Tibial nerve (tissue), 4 donors: Measurements from ENCODE around the gene MORC4. TPM values are rescaled to one million over a fixed set of nuclear protein-coding genes. Genes with fewer than 3 reads are reported as not detected.

Experiments
- DNase-seq, 2 donors: peaks; one replicate each; pipeline ENCODE4 v3.0.0-alpha.2; 2019; ENCODE audit warnings: low spot score in 2 of 2
- H3K27ac ChIP-seq, 4 donors: fragments of 200-600 bp; sonication (generic) in 3 of 4; one replicate each; pipeline ENCODE4 v1.5.1; 2017 to 2019; ENCODE audit warnings: mild to moderate bottlenecking in 1 of 4
- H3K27me3 ChIP-seq, 2 donors: fragments of 200-600 bp; sonication (generic) in 1 of 2; one replicate each; pipeline versions ENCODE4 v1.5.1 to v1.6.0; 2017 to 2019
- H3K36me3 ChIP-seq, 3 donors: fragments of 200-600 bp; sonication (generic); one replicate each; pipeline ENCODE4 v1.5.1; 2018 to 2019
- H3K4me1 ChIP-seq, 4 donors: fragments of 200-600 bp; sonication (generic) in 3 of 4; one replicate each; pipeline ENCODE4 v1.5.1; 2017 to 2019
- H3K4me3 ChIP-seq, 4 donors: fragments of 200-600 bp; sonication (generic) in 3 of 4; one replicate each; pipeline ENCODE4 v1.5.1; 2017 to 2019; ENCODE audit warnings: mild to moderate bottlenecking in 1 of 4, moderate library complexity in 1 of 4
- H3K9me3 ChIP-seq, 4 donors: fragments of 200-600 bp; sonication (generic) in 3 of 4; one replicate each; pipeline ENCODE4 v1.5.1; 2017 to 2019
- CTCF ChIP-seq, 5 experiments: fragments of 200-600 bp in 3 of 5; fragments of 450-650 bp in 2 of 5; sonication (generic) in 3 of 5; IDR thresholded peaks; one replicate each; pipeline ENCODE4 v1.5.1; 2016 to 2019; ENCODE audit warnings: antibody characterized with exemption in 5 of 5, mild to moderate bottlenecking in 3 of 5, moderate library complexity in 2 of 5
- EP300 ChIP-seq, 2 donors: sonication (generic); formaldehyde crosslinking; IDR thresholded peaks; one replicate each; pipeline ENCODE4 v1.6.1; 2017; ENCODE audit warnings: antibody characterized with exemption in 2 of 2, mild to moderate bottlenecking in 1 of 2
- POLR2A ChIP-seq, 2 donors: fragments of 450-650 bp; IDR thresholded peaks; one replicate each; pipeline ENCODE4 v1.6.1; 2017; ENCODE audit warnings: antibody characterized with exemption in 2 of 2, mild to moderate bottlenecking in 2 of 2, moderate library complexity in 2 of 2
- WGBS, 2 donors: methylation state at CpG; one replicate each; pipeline ENCODE4 v1.1.5; 2018; 5-methylcytosine and 5-hydroxymethylcytosine counted together
- total RNA-seq, 4 donors: library from RNA; depleted of rRNA; stranded (reverse); fragments of >200 nt; gene quantifications; one replicate each; pipeline ENCODE4 v1.1.0, GENCODE V29; 2016

MORC4 gene
- total RNA-seq, 4 donors from 2014 or later: 14.1 to 27.1 (median 21.6) TPM

GRCh38 chrX:107008034-107008433 lies 8.0 kb upstream of the MORC4 start:
- Histone ChIP-seq H3K27ac (no peak overlapping the region), H3K9me3 (no peaks in the 10 kb centered on the region), H3K27me3 (peaks cover 0 to 22% of the 10 kb centered on the region in 2 donors), H3K36me3 (no peaks in the 10 kb centered on the region), H3K4me3 (no peak overlapping the region), H3K4me1 (no peaks in the 10 kb centered on the region)
- no peak for DNase-seq
- 87% methylated on average over 3 of the region's 4 CpGs; no CpG with 5 or more reads in 1 of the 2 donors for WGBS, 2 donors
- TF ChIP-seq CTCF (IDR thresholded peaks at IDR 0.05): no peak

GRCh38 chrX:106999002-106999975 lies 723 bp downstream of the MORC4 start:
- H3K4me3 ChIP-seq: peak overlapping the region; percentile 42 to 76 (median 62)
- no peaks in the 10 kb centered on the region for H3K36me3 ChIP-seq
- no peaks in the 10 kb centered on the region for H3K4me1 ChIP-seq
- DNase-seq: peak; percentile 17 to 49
- TF ChIP-seq POLR2A (IDR thresholded peaks at IDR 0.05): no peak
- TF ChIP-seq CTCF (IDR thresholded peaks at IDR 0.05): peak; percentile 14 to 47 (median 42)
- peak in 1 of 2 donors; percentile 23 for TF ChIP-seq EP300 (IDR thresholded peaks at IDR 0.05)
- H3K27me3 ChIP-seq: peaks cover 0 to 10% of the 10 kb centered on the region in 2 donors
- WGBS, 2 donors: 0 to 40% methylated on average over 22 to 64 of the region's 88 CpGs
- H3K9me3 ChIP-seq: no peaks in the 10 kb centered on the region
- H3K27ac ChIP-seq: peak overlapping the region; percentile 74 to 91 (median 84)

GRCh38 chrX:106997611-106998010 lies 2.4 kb downstream of the MORC4 start:
- DNase-seq: no peak
- no peaks in the 10 kb centered on the region for H3K36me3 ChIP-seq
- 79 to 81% methylated on average over 3 of the region's 3 CpGs for WGBS, 2 donors
- H3K9me3 ChIP-seq: no peaks in the 10 kb centered on the region
- H3K4me3 ChIP-seq: no peak overlapping the region
- no peaks in the 10 kb centered on the region for H3K27me3 ChIP-seq
- TF ChIP-seq CTCF (IDR thresholded peaks at IDR 0.05) (no peak), POLR2A (IDR thresholded peaks at IDR 0.05) (no peak), EP300 (IDR thresholded peaks at IDR 0.05) (no peak)
- H3K27ac ChIP-seq: no peak overlapping the region
- no peaks in the 10 kb centered on the region for H3K4me1 ChIP-seq

- no peaks in the 10 kb centered on the region for H3K4me1 ChIP-seq
- DNase-seq: no peak
- TF ChIP-seq POLR2A (IDR thresholded peaks at IDR 0.05) (no peak), EP300 (IDR thresholded peaks at IDR 0.05) (no peak), CTCF (IDR thresholded peaks at IDR 0.05) (no peak)
- H3K9me3 ChIP-seq: no peaks in the 10 kb centered on the region
- H3K4me3 ChIP-seq: no peak overlapping the region
- H3K36me3 ChIP-seq: no peaks in the 10 kb centered on the region
- H3K27ac ChIP-seq: no peak overlapping the region
- 86 to 94% methylated on average over 2 of the region's 2 CpGs for WGBS, 2 donors
- H3K27me3 ChIP-seq: no peaks in the 10 kb centered on the region
Observed at GRCh38 chrX:106995678-106996077, 4.3 kb downstream of the MORC4 start.

- DNase-seq: no peak
- Histone ChIP-seq H3K4me1 (no peaks in the 10 kb centered on the region), H3K27ac (no peak overlapping the region), H3K9me3 (no peaks in the 10 kb centered on the region), H3K27me3 (peaks cover 0 to 3% of the 10 kb centered on the region in 2 donors), H3K36me3 (peaks cover 0 to 4% (median 0%) of the 10 kb centered on the region in 3 donors), H3K4me3 (no peak overlapping the region)
- 82 to 89% methylated on average over 2 of the region's 2 CpGs for WGBS, 2 donors
- no peak for TF ChIP-seq CTCF (IDR thresholded peaks at IDR 0.05)
- no peak for TF ChIP-seq EP300 (IDR thresholded peaks at IDR 0.05)
- TF ChIP-seq POLR2A (IDR thresholded peaks at IDR 0.05): no peak
Observed at GRCh38 chrX:106987488-106987887, 12.5 kb downstream of the MORC4 start.
